HPDE6-E6E7 (cell line): ENCODE data around the gene PRKCE.
"Not testable (repeated sequence)": the region's sequence is repeated elsewhere in the genome, so short reads cannot be mapped to it uniquely, and the experiment has no call there.

Source experiments
- DNase-seq: peaks from one replicate; pipeline ENCODE4 v3.0.0; 2011; ENCODE audit warnings: missing footprints; ENCODE audit errors: extremely low spot score

Gene PRKCE

GRCh38 chr2:45889053-45889452 is 237.6 kb downstream of the PRKCE start:
- no peak for DNase-seq

- DNase-seq: no peak
Observed at GRCh38 chr2:45889620-45890370, 238.3 kb downstream of the PRKCE start.

GRCh38 chr2:45890371-45890646 is 238.8 kb downstream of the PRKCE start:
- not testable (repeated sequence) for DNase-seq

- DNase-seq: no peak
Observed at GRCh38 chr2:45890819-45891218, 239.3 kb downstream of the PRKCE start.

- no peak for DNase-seq
Observed at GRCh38 chr2:45891719-45892424, 240.4 kb downstream of the PRKCE start.

- DNase-seq: no peak
Observed at GRCh38 chr2:45892425-45892745, 240.9 kb downstream of the PRKCE start.

- no peak for DNase-seq
Observed at GRCh38 chr2:45892757-45893156, 241.3 kb downstream of the PRKCE start.

GRCh38 chr2:45894211-45894610 is 242.7 kb downstream of the PRKCE start:
- DNase-seq: no peak

GRCh38 chr2:45895241-45895861 is 243.9 kb downstream of the PRKCE start:
- no peak for DNase-seq

- DNase-seq: no peak
Observed at GRCh38 chr2:45896311-45896710, 244.8 kb downstream of the PRKCE start.

GRCh38 chr2:45897842-45898241 is 246.4 kb downstream of the PRKCE start:
- DNase-seq: no peak

- DNase-seq: no peak
Observed at GRCh38 chr2:45898819-45899218, 247.3 kb downstream of the PRKCE start.

- no peak for DNase-seq
Observed at GRCh38 chr2:45899926-45900325, 248.5 kb downstream of the PRKCE start.

- DNase-seq: no peak
Observed at GRCh38 chr2:45901468-45902032, 250.1 kb downstream of the PRKCE start.

- DNase-seq: no peak
Observed at GRCh38 chr2:45902380-45902779, 250.9 kb downstream of the PRKCE start.

GRCh38 chr2:45902781-45903375 is 251.4 kb downstream of the PRKCE start:
- no peak for DNase-seq

GRCh38 chr2:45904267-45904945 is 252.9 kb downstream of the PRKCE start:
- DNase-seq: no peak

GRCh38 chr2:45904946-45905631 is 253.6 kb downstream of the PRKCE start:
- no peak for DNase-seq

GRCh38 chr2:45905632-45905958 is 254.1 kb downstream of the PRKCE start:
- DNase-seq: no peak

GRCh38 chr2:45907592-45907991 is 256.1 kb downstream of the PRKCE start:
- DNase-seq: no peak
